ENCODE measurements around the gene GRK1. TPM values are rescaled to one million over a fixed set of nuclear protein-coding genes. Genes with fewer than 3 reads are reported as not detected.

The GRK1 gene
- total RNA-seq, 4 donors from 2014 or later = 0.07 to 0.12 TPM; not detected in 2

GRCh38 chr13:113746143-113746525, 79.1 kb downstream of the GRK1 start:
- TF ChIP-seq POLR2A (IDR thresholded peaks at IDR 0.05) (no peak), CTCF (IDR thresholded peaks at IDR 0.05) (no peak)
- H3K4me3 ChIP-seq = no peak overlapping the region
- no peaks in the 10 kb centered on the region for H3K36me3 ChIP-seq
- H3K4me1 ChIP-seq = no peaks in the 10 kb centered on the region
- H3K9me3 ChIP-seq = no peaks in the 10 kb centered on the region
- no peak for DNase-seq
- intact Hi-C loops (cut with DNase I; ENCODE audit: low total_unique reads) = no loop called here
- no peak overlapping the region for H3K27ac ChIP-seq
- no peaks in the 10 kb centered on the region for H3K27me3 ChIP-seq

GRCh38 chr13:113746671-113747070, 79.7 kb downstream of the GRK1 start:
- Histone ChIP-seq H3K4me3 (no peak overlapping the region), H3K4me1 (no peaks in the 10 kb centered on the region), H3K9me3 (no peaks in the 10 kb centered on the region), H3K27ac (no peak overlapping the region), H3K36me3 (no peaks in the 10 kb centered on the region), H3K27me3 (no peaks in the 10 kb centered on the region)
- TF ChIP-seq POLR2A (IDR thresholded peaks at IDR 0.05) (no peak), CTCF (IDR thresholded peaks at IDR 0.05) (no peak)
- intact Hi-C loops (cut with DNase I; ENCODE audit: low total_unique reads) = no loop called here
- no peak for DNase-seq

- intact Hi-C loops (cut with DNase I; ENCODE audit: low total_unique reads) = no loop called here
- Histone ChIP-seq H3K9me3 (no peaks in the 10 kb centered on the region), H3K27ac (no peak overlapping the region), H3K27me3 (no peaks in the 10 kb centered on the region), H3K4me3 (no peak overlapping the region), H3K36me3 (no peaks in the 10 kb centered on the region), H3K4me1 (no peaks in the 10 kb centered on the region)
- no peak for DNase-seq
- TF ChIP-seq POLR2A (IDR thresholded peaks at IDR 0.05) (no peak), CTCF (IDR thresholded peaks at IDR 0.05) (no peak)
These were observed 80.3 kb downstream of the GRK1 start for GRCh38 chr13:113747291-113747833.

GRCh38 chr13:113748101-113748861, 81.3 kb downstream of the GRK1 start:
- no peaks in the 10 kb centered on the region for H3K27me3 ChIP-seq
- TF ChIP-seq POLR2A (IDR thresholded peaks at IDR 0.05) (no peak), CTCF (IDR thresholded peaks at IDR 0.05) (no peak)
- H3K27ac ChIP-seq = no peak overlapping the region
- no peaks in the 10 kb centered on the region for H3K4me1 ChIP-seq
- H3K9me3 ChIP-seq = no peaks in the 10 kb centered on the region
- intact Hi-C loops (cut with DNase I; ENCODE audit: low total_unique reads) = no loop called here
- no peak overlapping the region for H3K4me3 ChIP-seq
- DNase-seq = no peak
- H3K36me3 ChIP-seq = no peaks in the 10 kb centered on the region

- intact Hi-C loops (cut with DNase I; ENCODE audit: low total_unique reads) = no loop called here
- Histone ChIP-seq H3K4me3 (no peak overlapping the region), H3K27ac (no peak overlapping the region), H3K36me3 (no peaks in the 10 kb centered on the region), H3K4me1 (no peaks in the 10 kb centered on the region), H3K9me3 (no peaks in the 10 kb centered on the region), H3K27me3 (no peaks in the 10 kb centered on the region)
- no peak for DNase-seq
- TF ChIP-seq CTCF (IDR thresholded peaks at IDR 0.05) (no peak), POLR2A (IDR thresholded peaks at IDR 0.05) (no peak)
These were observed 81.9 kb downstream of the GRK1 start for GRCh38 chr13:113748862-113749451.

Measured in uterus (tissue), 4 donors.